Measurements from ENCODE around the gene NXPH3. TPM values are rescaled to one million over a fixed set of nuclear protein-coding genes. Genes with fewer than 3 reads are reported as not detected.

The NXPH3 gene
- polyA plus RNA-seq, 4 donors = 1.1 to 1.5 (median 1.3) TPM

DNA sequence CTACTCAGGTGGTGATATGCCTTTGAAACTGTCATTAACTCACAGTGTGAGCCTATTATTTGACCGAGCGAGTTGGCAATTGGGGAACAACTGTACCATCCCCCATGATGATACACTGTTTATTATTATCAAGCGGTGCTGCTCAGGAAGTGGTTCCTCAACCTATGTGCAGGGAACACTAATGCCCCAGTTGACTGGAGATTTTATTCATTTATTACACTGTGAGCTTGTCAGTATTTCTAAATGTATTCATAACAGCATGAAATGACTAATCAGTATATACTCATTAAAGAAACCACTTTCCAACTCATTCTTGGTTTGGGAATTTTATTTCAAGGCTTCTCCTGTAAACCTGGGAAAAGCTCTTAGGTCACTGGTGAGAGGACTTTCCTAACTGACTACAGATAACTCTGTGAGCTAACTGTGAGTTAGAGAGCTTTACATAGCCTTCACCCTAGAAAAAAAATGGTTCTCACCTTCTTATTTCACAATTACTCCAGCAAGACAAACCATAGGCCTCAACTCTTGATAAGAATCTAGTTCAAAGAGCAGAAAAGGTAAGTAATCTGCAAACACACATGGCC lies 42.4 kb downstream of the NXPH3 start:
- no peak for DNase-seq (ENCODE audit: low read depth in 4 of 4, low spot score in 3 of 4)

DNA sequence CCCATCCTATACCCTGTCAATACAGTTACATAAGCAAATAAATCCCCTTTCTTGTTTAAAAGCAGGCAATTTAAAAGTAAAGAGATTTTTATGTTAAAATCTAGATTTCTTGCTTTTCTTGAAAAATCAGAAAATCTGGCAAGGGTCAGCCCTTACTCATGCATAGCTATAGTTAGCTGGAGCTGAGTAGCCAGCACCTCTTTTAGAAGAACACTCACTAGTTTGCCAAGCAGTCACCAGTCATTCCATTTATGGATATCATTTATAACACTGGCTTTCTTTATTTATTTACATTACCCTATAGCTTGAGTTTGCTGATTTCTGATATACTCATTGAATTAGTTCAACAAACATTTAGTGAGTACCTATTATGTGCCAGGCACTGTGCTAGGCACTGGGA lies 45.7 kb downstream of the NXPH3 start:
- no peak for DNase-seq (ENCODE audit: low read depth in 4 of 4, low spot score in 3 of 4)

DNA sequence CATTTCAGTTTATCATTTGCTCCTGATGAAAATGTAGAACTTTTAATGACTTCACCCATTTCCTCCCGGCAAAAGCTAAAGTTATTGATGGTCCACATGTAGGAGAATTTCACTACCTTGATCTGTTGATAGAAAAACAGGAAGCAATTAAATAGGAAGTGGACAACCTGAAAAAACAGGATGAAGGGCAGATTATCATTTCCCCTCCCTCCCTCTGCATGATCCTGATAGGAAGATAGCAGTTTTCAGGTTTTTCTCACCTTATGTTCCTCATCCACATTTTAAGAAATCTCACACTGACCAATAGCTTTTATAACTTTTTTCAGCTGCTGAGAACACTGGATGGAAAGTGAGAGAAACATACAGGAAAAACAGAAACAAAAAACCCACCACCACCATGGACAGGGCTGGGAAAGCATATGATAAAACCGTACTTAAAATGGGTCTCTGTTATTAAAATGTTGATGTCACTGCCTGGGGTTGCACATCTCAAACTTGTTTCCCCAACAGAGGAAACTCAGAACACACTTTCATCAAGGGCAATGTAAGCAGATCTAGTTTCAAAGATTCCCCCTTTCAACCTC lies 46.4 kb downstream of the NXPH3 start:
- no peak for DNase-seq (ENCODE audit: low read depth in 4 of 4, low spot score in 3 of 4)

DNA sequence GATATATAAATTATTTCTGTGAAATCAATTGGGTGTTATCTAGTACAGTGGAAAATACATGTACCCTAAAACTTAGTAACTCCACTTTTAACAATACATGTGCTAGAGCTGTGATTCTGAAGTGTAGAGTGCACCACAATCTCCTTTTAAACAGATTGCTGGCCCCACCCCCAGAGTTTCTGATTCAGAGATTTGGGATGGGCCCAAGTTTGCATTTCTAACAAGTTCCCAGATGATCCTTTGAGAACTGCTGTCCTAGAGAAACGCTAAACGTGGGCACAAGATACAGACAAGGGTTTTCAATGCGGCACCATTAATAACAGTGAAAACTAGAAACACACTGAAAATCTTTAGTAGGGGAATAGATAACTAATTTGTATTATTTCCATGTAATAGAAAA lies 49.2 kb downstream of the NXPH3 start:
- DNase-seq (ENCODE audit: low read depth in 4 of 4, low spot score in 3 of 4) = no peak

DNA sequence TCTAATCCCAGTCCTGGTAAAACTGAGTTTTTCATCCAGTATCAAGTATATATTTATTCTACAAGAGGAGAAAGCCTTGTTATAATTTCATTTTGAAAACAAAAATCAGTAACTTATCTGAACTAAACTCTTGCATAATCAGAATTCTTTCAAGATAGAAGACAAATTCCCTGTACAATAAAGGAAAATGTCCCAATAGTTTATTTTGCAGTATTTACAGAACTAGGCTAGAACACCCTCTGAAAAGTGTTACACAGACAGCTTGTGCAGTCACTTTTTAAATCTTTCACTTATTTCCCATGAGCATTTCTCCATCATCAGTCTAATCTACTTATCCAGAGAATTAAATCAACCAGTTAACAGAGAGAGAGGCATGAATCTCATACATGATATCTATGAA lies 53.8 kb downstream of the NXPH3 start:
- DNase-seq (ENCODE audit: low read depth in 4 of 4, low spot score in 3 of 4) = no peak

DNA sequence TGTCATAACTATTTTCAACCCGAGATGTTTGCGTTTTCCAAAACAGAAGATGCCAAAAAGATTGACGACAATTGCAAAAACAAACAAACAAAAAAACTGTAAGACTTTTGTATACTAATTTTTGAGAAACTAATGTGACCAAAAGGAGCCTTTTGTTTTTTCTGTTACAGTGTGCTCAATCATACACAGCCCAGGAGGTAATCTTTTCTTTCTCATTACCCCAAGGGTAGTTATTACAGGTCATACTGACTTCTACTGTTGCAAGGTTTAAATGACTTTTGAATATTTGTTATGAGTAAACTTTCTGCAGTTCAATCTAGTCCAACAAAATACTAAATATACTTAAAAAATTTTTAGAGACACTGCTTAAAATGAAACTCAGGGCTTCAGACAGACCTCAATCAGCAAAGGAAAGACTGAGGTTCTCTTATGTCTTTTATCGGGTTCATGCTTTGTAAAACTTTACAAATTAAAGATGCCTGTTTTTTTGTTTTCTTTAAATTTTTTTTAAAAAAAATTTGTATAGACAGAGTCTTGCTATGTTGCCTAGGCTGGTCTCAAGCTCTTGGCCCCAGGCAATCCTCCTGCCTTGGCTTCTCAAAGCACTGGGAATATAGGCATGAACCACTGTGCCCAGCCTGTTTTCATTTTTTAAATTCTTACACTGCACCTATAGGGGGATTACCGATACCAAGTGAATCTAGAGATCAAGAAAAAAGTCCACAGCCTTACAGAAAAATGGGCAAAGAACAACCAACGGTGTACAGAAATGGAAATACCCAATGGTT lies 54.6 kb downstream of the NXPH3 start:
- no peak for DNase-seq (ENCODE audit: low read depth in 4 of 4, low spot score in 3 of 4)

DNA sequence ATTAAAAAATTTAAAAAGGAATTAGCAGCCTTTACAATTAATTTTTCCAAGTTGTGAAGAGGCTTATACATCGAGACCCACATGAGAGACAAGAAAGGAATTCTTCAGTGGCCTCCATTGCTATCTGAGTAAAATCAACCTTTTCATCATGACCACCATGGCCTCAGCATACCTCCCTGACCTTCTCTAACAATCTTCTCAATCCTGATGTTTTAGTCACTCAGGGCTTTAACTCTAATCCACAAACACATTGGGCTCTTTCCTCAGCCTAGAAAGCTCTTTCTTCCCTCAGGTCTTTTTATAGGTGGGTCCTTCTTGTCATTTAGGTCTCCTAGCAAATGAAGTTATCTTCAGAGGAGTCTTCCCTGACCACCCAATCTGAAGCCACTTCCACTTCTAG lies 55.8 kb downstream of the NXPH3 start:
- DNase-seq (ENCODE audit: low read depth in 4 of 4, low spot score in 3 of 4) = no peak

Other genes starting within 250 kb of the NXPH3 start
- gene ZNF652, start 213.6 kb upstream of the NXPH3 start, polyA plus RNA-seq (ENCODE audit: insufficient read length in 4 of 4) = 10 to 100 TPM; 23.0 to 35.4 (median 28.1) TPM
- 100 to 1,000 TPM; 235 to 261 (median 240) TPM for gene PHB1, start 161.0 kb upstream of the NXPH3 start, polyA plus RNA-seq (ENCODE audit: insufficient read length in 4 of 4)
- gene NGFR, start 80.6 kb upstream of the NXPH3 start, polyA plus RNA-seq (ENCODE audit: insufficient read length in 4 of 4) = 1 to 10 TPM; 5.7 to 9.0 (median 6.2) TPM
- gene SPOP, start 102.2 kb downstream of the NXPH3 start, polyA plus RNA-seq (ENCODE audit: insufficient read length in 4 of 4) = 10 to 100 TPM; 61.0 to 70.6 (median 64.2) TPM
- gene SLC35B1, start 132.1 kb downstream of the NXPH3 start, polyA plus RNA-seq (ENCODE audit: insufficient read length in 4 of 4) = 10 to 100 TPM; 79.3 to 86.4 (median 83.1) TPM
- gene FAM117A, start 188.3 kb downstream of the NXPH3 start, polyA plus RNA-seq (ENCODE audit: insufficient read length in 4 of 4) = 10 to 100 TPM; 18.0 to 21.8 (median 20.2) TPM
- gene KAT7, start 212.8 kb downstream of the NXPH3 start, polyA plus RNA-seq (ENCODE audit: insufficient read length in 4 of 4) = 10 to 100 TPM; 48.0 to 58.2 (median 52.1) TPM